ENCODE data around the gene YIPF5.

- no peak for TF ChIP-seq EZH2phosphoT487 (IDR thresholded peaks at IDR 0.05; ENCODE audit: insufficient read depth, low read depth)
- no peak for TF ChIP-seq EZH2 (IDR thresholded peaks at IDR 0.05; ENCODE audit: insufficient read depth, poor library complexity, severe bottlenecking)
Measured at GRCh38 chr5:144114571-144114970, 55.9 kb downstream of the YIPF5 start.

Measured in GM23248 (cell line).